Measurements from ENCODE around the gene TAF5.

- no peak for TF ChIP-seq CTCF (conservative IDR thresholded peaks at IDR 0.05 in 1 of 2, IDR thresholded peaks at IDR 0.05 in 1 of 2; ENCODE audit: low read depth in 1 of 2, low read length in 2 of 2)
- no peak for TF ChIP-seq EZH2 (IDR thresholded peaks at IDR 0.05; ENCODE audit: low read length, missing control alignments)
Observed at GRCh38 chr10:103373544-103373943, 5.8 kb downstream of the TAF5 start.
